ENCODE results near the gene IL17F.

The IL17F gene

DNA sequence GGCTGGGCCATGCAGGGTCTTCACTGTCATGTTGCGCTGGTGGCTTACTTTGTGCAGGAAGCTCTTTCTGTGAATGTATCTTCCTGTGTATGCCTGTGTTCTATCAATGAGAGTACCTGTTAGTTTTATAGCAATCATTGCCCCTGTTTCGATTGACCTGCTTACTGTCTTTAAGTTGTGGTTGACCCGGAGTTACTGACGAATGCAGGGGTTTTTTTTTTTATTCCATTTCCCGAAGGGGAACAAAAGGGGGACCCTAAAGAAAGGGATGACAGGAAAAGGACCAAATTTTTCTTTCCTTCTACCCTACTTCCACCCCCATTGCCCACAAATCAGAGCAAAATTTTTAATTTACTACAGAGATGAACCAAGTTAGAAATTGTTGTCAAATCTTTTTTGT lies at the start of gene IL17F:
IL17F (minus strand) TSS at position 101 of the 400 bp plus-strand sequence; CDS start at position 30, 71 bp downstream.
- no peak for DNase-seq

DNA sequence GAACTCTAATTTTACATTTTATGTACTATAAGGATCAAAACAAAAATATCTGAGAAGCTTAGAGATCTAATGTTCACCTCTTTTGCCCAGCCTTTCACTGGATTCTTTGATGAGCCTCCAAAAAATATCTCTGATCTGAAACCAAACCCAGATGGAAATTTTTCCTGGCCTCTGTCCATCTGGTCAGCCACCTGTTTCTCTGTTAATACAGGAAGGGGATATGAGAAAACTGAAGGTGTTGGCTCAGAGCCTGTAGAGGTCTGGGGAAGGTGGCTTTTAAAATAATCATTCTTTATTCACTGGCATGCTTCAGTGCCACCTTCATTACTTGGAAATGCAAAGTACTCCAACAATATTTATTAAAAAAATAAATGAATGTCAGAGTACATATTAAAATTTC lies 48.8 kb upstream of the IL17F start:
- DNase-seq = peak; percentile 26 to 38

DNA sequence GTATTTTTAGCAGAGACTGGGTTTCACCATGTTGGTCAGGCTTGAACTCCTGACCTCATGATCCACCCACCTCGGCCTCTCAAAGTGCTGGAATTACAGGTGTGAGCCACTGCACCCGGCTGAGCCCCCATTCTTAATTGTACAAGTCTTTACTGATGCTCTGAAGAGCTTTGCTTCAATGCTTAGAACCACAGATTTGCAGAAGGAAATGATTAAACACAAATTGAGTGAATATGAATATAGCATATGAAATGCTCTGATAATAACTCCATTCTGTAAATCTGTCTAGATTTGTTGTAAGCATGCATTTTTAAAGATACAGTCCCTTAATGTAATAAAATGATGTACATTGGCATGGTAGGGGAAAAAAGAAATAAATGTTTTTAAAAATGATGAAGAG lies 44.5 kb upstream of the IL17F start:
- DNase-seq = no peak

- DNase-seq = no peak
Observed at GRCh38 chr6:52288216-52288615, 43.9 kb upstream of the IL17F start.

GRCh38 chr6:52286798-52287432 lies 42.6 kb upstream of the IL17F start:
- DNase-seq = peak; percentile 72 to 77

GRCh38 chr6:52285177-52286068 lies 41.1 kb upstream of the IL17F start:
- peak; percentile 33 to 34 for DNase-seq

DNA sequence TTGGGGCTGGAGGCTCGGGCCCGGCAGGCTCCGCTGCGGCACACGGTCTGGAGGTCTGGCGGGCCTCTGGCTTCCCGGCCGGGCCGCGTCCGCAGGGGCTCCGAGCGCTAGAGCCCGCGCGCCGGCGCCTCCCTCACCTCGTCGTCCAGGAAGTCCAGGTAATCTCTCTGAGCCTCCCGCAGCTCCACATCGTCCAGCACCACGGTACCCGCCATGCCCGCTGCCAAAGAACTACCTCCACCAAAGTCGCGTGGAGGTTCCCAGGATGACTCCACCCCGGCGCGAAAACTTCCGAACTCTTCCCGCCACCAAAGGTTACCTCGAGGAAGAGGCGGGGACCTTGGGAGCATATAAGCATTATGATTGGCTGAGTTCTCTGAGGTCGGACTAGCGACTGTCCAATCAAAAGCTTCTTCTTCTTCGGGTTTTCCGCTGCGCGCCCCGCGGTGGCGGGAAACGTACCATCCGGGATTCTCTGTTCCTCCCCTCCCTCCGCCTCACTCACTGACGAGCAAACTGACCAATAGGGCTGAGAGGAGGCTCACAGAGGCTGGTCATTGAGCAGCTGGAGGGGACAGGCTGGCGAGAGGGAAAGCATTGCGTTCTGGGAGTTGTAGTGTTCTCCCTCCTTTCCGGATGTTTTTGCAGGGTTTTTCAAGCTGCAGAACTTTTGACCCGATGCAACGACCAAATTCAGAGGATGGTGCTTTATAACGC lies 40.3 kb upstream of the IL17F start, which contains the start of gene MCM3:
MCM3 (minus strand) TSS at position 283 of the 717 bp plus-strand sequence; CDS start at position 215, 68 bp downstream.
- peak; percentile 99 for DNase-seq

DNA sequence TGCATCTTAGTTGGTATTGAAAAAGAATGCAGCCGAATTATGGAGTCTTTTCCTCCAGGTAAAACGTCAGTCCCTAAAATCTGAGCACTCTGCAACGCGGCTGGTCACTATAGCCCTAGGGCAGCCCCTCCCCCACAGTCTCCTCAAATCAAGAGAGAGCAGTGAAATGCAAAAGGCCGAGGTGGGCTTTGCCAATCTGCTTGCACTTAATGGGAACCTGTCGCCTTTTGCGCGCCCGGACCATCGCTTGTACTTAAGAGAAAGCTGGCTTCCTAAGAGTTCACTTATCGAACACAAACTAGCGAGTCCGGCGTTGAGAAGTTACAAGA lies 39.8 kb upstream of the IL17F start:
- peak; percentile 20 to 57 for DNase-seq

GRCh38 chr6:52283111-52283510 lies 38.8 kb upstream of the IL17F start:
- DNase-seq = no peak

- no peak for DNase-seq
Observed at GRCh38 chr6:52276130-52276529, 31.8 kb upstream of the IL17F start.

DNA sequence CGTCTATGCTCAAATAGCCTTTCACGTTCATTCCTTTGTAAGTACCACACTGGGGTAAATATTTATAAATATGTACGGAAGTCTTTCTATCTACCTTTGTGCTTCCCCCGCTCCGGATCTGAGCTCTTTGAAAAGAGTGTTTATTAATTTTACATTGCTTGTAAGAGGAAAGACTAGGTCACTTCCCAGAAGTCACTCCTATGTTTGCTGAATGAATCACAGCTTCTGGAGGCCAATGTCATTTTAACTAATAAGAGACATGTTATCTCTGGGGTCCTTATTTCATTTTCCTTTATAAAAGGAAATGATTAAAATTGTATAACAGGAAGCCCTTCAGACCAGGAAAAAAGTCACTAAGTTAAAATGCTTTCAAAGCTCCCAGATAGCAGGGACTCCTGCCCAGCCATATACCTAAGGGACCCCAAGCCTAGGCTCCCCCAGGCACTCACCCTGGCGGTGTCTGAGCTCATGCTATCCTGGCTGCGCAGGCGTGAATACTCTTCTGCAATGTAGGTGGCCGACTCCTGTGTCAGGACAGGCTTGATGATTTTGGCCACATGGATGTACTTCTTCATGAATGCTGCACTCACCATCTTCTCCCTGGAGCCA lies 27.7 kb upstream of the IL17F start:
- DNase-seq = no peak

GRCh38 chr6:52263709-52264540 lies 19.6 kb upstream of the IL17F start:
- peak; percentile 18 to 35 for DNase-seq

DNA sequence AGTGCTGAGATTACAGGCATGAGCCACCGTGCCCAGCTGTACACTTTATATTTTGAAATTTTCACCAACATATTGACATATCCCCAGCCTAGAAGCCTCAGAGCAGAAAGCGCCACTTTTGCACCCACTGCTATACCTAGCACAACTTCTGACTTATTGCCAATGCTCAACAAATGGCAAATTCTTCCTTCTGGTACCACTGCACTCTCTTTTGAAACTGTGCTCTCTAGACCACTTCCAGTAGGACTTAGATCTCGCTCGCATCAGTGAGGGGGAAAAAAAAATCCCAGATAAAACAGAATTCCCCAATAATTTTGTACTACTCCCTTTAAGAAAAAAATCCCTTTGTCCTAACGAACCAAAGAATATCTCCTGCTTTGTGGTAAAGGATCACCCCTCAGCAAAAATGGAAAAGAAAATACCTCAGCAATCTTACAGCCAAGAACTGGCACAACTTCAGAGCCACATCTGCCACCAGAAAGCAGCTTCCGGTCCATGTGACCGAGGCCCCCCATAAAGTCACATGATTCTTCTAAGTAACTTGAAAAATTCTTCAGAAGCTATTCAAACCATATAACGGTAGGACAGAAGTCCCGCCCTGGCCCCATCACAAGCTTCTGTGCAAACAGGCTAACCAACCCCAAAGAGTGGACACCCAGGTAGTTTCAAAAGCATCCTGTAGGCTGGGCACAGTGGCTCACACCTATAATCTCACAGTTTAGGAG lies 18.5 kb upstream of the IL17F start:
- no peak for DNase-seq

DNA sequence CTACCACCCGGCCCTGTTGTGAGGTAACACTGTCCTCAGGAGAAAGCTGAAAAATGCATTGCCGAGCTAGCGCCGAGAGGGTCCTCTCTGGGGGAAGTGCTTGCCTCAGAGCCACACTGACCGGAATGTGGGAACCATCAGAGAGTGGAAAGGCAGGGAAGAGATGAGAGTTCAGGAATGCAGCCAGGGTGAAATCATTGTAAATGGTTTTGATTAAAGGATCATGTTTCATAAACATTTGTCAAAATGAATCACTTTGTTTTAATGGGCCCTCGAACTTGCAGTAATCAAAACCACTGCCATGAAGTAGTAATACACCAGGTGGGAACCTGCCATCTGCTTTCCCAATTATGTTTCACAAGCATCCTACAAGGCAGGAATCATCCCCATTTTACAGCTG lies 16.9 kb upstream of the IL17F start:
- DNase-seq = no peak

- no peak for DNase-seq
Observed at GRCh38 chr6:52260634-52261033, 16.3 kb upstream of the IL17F start.

- DNase-seq = no peak
Observed at GRCh38 chr6:52255434-52255833, 11.1 kb upstream of the IL17F start.

DNA sequence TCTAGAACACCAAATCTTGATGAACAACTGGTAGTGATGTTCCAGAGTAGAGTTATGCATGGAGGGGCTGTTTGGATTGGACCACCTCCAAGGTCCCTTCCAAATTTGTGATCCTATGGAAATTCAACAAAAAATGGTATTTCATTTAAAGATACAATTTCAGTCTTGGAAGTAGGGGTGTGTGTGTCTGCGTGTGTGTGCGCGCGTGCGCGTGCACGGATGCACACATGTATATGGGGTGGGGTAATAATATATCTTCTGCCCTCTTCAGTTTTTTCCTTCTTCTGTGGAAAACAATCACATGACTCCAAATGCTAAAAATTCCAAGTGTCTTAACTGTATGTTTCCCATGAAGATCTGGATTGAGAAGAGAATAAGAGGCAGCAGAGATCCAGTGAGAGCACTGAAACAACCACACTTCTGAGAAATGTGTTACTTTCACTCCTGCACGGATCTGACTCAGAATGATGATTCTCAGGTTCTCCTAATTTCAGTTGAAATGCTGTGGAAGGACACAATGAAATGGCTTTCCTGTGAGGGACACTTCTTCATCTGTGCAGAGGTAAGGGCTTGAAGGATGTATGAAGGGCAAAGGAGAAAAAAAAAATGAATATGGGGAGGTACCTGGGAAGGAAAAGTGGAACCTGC lies 10.6 kb upstream of the IL17F start:
- DNase-seq = no peak

DNA sequence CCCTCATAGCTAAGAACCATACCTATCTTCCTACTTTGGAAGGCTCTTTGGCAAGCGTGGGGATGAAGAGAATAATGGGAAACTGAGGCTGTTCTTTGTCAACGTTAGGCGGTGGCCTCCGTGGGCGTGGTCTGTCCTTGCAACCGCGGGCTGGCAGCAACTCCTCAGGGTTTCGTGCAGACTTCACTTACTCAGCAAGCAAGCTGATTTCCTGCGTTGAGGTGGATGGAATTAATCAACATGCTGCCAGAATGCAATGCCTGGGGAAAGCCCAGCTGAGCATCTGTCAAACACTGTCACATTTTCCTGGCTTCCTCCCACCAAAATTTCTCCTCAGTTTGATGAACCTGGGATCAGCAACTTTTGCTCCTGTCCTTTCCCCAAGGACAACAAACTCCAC lies 9.2 kb upstream of the IL17F start:
- no peak for DNase-seq

GRCh38 chr6:52251113-52251512 lies 6.8 kb upstream of the IL17F start:
- DNase-seq = no peak

GRCh38 chr6:52249078-52249477 lies 4.8 kb upstream of the IL17F start:
- DNase-seq = no peak

DNA sequence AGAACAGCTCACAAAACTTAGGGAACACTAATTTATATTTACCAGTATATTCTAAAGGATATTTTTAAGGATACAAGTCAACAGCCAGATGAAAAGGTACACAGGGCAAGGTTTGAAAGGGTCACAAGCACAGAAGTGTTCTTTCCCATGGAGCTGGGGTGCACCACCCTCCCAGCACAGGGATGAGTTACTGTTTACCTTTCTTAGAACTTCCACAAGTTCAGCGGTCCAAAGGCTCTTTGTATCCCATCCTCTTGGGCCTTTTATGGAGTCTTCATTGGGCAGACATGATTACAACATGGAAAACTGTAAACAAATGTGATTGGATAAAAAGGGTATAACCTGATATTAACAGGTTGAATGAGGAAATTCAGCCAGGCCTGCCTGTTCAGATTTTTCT lies 1.1 kb upstream of the IL17F start:
- DNase-seq = no peak
